A549 (cell line): Measurements from ENCODE around the gene ADGRG3. TPM values are rescaled to one million over a fixed set of nuclear protein-coding genes. Genes with fewer than 3 reads are reported as not detected.
A peak's percentile ranks its signal among the peaks of the same experiment; 100 is the strongest.

Source experiments
- ATAC-seq, 2 experiments: fragments of 200-7000 bp in 1 of 2; fragments of >200 bp in 1 of 2; cut with Nextera tagmentation in 1 of 2; cut with Tn5 transposase in 1 of 2; 3 replicates each; pipeline versions ENCODE4 v1.8.0 to v1.9.1; 2018 to 2020; ENCODE audit warnings: mild to moderate bottlenecking in 1 of 2, moderate library complexity in 1 of 2
- CTCF ChIA-PET: fragments of 300-600 bp; sonication (Branson Sonifier 250); formaldehyde crosslinking; extraction: SDS; loops from one replicate; lab custom pipeline; 2021; ENCODE audit warnings: antibody characterized with exemption, inconsistent platforms; lab: Yijun Ruan, JAX
- POLR2A ChIA-PET: fragments of 350-600 bp; formaldehyde crosslinking; extraction: SDS; loops from one replicate; lab custom pipeline; 2021; ENCODE audit warnings: antibody characterized with exemption, inconsistent platforms; lab: Yijun Ruan, JAX
- DNase-seq, 2 experiments: peaks; one replicate each; pipeline versions ENCODE4 v3.0.0 to v3.0.0-alpha.2; 2011 to 2016; ENCODE audit warnings: low read depth in 1 of 2, low spot score in 1 of 2
- FAIRE-seq: peaks from 2 replicates; lab custom pipeline; 2011; peaks lifted over from hg19 to GRCh38; lab: Jason Lieb, UNC
- H3K27ac ChIP-seq, 2 experiments: fragments of >200 bp; sonication (Bioruptor Twin); formaldehyde crosslinking; 3 replicates each; pipeline ENCODE4 v1.5.1; 2016 to 2017
- H3K4me1 ChIP-seq: fragments of >200 bp; sonication (Bioruptor Twin); formaldehyde crosslinking; 3 replicates; pipeline ENCODE4 v1.6.1; 2016
- H3K4me2 ChIP-seq: fragments of >200 bp; sonication (Bioruptor Twin); formaldehyde crosslinking; 3 replicates; pipeline ENCODE4 v1.6.1; 2016
- H3K4me3 ChIP-seq: fragments of >200 bp; sonication (Bioruptor Twin); formaldehyde crosslinking; 3 replicates; pipeline ENCODE4 v1.5.1; 2016
- H3K9me3 ChIP-seq: fragments of >200 bp; sonication (Bioruptor Twin); formaldehyde crosslinking; 3 replicates; pipeline ENCODE4 v1.6.1; 2016
- ATOH8 ChIP-seq: fragments of 250-450 bp; sonication (Bioruptor Pico); IDR thresholded peaks from 2 replicates; pipeline ENCODE4 v1.5.0; 2020; ENCODE audit warnings: low read depth, mild to moderate bottlenecking, moderate library complexity
- BCL3 ChIP-seq: fragments of >200 bp; sonication (Bioruptor Twin); formaldehyde crosslinking; IDR thresholded peaks from 3 replicates; pipeline ENCODE4 v1.6.1; 2016
- CHD2 ChIP-seq: fragments of 150-350 bp; IDR thresholded peaks from 2 replicates; pipeline ENCODE4 v1.6.1; 2014; ENCODE audit warnings: low read length; ENCODE audit not compliant: partially characterized antibody
- FOSB ChIP-seq: fragments of 250-450 bp; sonication (Bioruptor Pico); IDR thresholded peaks from 2 replicates; pipeline ENCODE4 v1.5.0; 2020; ENCODE audit warnings: mild to moderate bottlenecking, moderate library complexity
- HEYL ChIP-seq: fragments of 250-450 bp; sonication (Bioruptor Pico); IDR thresholded peaks from 2 replicates; pipeline ENCODE4 v1.8.0; 2021; ENCODE audit warnings: mild to moderate bottlenecking, moderate library complexity
- KDM1A ChIP-seq: fragments of 200-600 bp; sonication (generic); IDR thresholded peaks from 2 replicates; pipeline ENCODE4 v1.6.1; 2016; ENCODE audit warnings: low read depth, mild to moderate bottlenecking
- MAFK ChIP-seq: fragments of 450-650 bp; IDR thresholded peaks from 2 replicates; pipeline ENCODE4 v1.6.1; 2014; ENCODE audit not compliant: partially characterized antibody
- POLR2A ChIP-seq: IDR thresholded peaks from 2 replicates; pipeline ENCODE4 v1.6.1; 2012; ENCODE audit warnings: mild to moderate bottlenecking, low read length
- REST ChIP-seq: fragments of 200-600 bp; sonication (generic); IDR thresholded peaks from 2 replicates; pipeline ENCODE4 v1.6.1; 2016; ENCODE audit warnings: antibody characterized with exemption, mild to moderate bottlenecking, moderate library complexity
- RNF2 ChIP-seq: fragments of 200-600 bp; sonication (generic); IDR thresholded peaks from 2 replicates; pipeline ENCODE4 v1.6.1; 2016; ENCODE audit warnings: low read depth, mild to moderate bottlenecking, antibody characterized with exemption, moderate library complexity, borderline replicate concordance
- ZFP36 ChIP-seq: fragments of 450-650 bp; IDR thresholded peaks from 2 replicates; pipeline ENCODE4 v1.6.1; 2014; ENCODE audit warnings: borderline replicate concordance; ENCODE audit not compliant: partially characterized antibody
- ZNF302 ChIP-seq: fragments of 250-450 bp; sonication (Bioruptor Pico); IDR thresholded peaks from 2 replicates; pipeline ENCODE4 v1.9.0; 2021; ENCODE audit warnings: inconsistent platforms, mild to moderate bottlenecking, moderate library complexity
- WGBS: methylation state at CpG from one replicate; pipeline ENCODE4 v1.1.6; 2017; ENCODE audit errors: missing lambda C conversion rate; 5-methylcytosine and 5-hydroxymethylcytosine counted together
- polyA plus RNA-seq, 4 experiments: library from polyadenylated mRNA; depleted of rRNA in 3 of 4; stranded (reverse); fragments of >200 nt; fragmentation: RNase III in 1 of 4; extraction: RNeasy Plus Mini Kit Qiagen cat#74134 plus additional on column Dnase treatment in 1 of 4; gene quantifications; 2 replicates in 3 of 4; 3 replicates in 1 of 4; pipeline ENCODE4 v1.2.3, GENCODE V29; 2011 to 2017
- TF ChIP-seq, protein P1 (sequence below): fragments of 150-350 bp; IDR thresholded peaks from 2 replicates; pipeline ENCODE4 v1.6.1; 2014; ENCODE audit warnings: low read depth, mild to moderate bottlenecking, low read length
- TF ChIP-seq, protein P2 (sequence below): IDR thresholded peaks from 2 replicates; pipeline ENCODE4 v1.6.1; 2012; ENCODE audit warnings: low read depth, borderline replicate concordance
- TF ChIP-seq, protein P3 (sequence below): fragments of >200 bp; sonication (Bioruptor Twin); formaldehyde crosslinking; IDR thresholded peaks from 2 replicates; pipeline ENCODE4 v1.6.1; 2016

The ADGRG3 gene
- polyA plus RNA-seq, 2 of the 4 experiments (the other 2 are of a cell fraction) = 0.25 to 0.45 TPM

DNA sequence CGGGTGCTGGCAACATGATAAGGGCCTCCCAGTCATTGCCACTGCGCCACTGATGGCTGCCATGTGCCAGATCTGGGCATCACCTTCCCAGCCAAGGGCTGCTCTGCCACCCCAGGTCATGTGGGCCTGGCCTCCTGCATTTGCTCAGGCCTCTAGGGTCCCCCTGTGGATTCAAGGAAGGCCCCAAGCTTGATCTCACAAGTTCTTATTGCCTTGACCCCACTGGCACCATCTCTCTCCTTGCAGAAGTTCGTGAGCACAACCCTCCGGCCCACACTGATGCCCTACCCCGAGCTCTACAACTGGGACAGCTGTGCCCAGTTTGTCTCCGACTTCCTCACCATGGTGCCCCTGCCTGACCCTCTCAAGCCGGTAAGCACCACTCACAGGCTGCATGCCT is 31.8 kb downstream of the ADGRG3 start:
- DNase-seq = no peak
- Histone ChIP-seq H3K4me1 (peaks cover 13% of the 10 kb centered on the region), H3K27ac (no peak overlapping the region), H3K9me3 (no peaks in the 10 kb centered on the region), H3K4me2 (no peak overlapping the region), H3K4me3 (no peak overlapping the region)
- POLR2A ChIA-PET = no interaction called here
- FAIRE-seq = no peak
- 85% methylated on average over 7 of the region's 7 CpGs for WGBS
- TF ChIP-seq REST (no peak), HEYL (CRISPR knock-in tag) (no peak), ZNF302 (CRISPR knock-in tag) (no peak), FOSB (CRISPR knock-in tag) (no peak), ATOH8 (CRISPR knock-in tag) (no peak), MAFK (no peak), KDM1A (no peak), RNF2 (no peak), ZFP36 (no peak), BCL3 (no peak)
- TF ChIP-seq, protein P1, sequence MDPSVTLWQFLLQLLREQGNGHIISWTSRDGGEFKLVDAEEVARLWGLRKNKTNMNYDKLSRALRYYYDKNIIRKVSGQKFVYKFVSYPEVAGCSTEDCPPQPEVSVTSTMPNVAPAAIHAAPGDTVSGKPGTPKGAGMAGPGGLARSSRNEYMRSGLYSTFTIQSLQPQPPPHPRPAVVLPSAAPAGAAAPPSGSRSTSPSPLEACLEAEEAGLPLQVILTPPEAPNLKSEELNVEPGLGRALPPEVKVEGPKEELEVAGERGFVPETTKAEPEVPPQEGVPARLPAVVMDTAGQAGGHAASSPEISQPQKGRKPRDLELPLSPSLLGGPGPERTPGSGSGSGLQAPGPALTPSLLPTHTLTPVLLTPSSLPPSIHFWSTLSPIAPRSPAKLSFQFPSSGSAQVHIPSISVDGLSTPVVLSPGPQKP = no peak
- TF ChIP-seq, protein P2, sequence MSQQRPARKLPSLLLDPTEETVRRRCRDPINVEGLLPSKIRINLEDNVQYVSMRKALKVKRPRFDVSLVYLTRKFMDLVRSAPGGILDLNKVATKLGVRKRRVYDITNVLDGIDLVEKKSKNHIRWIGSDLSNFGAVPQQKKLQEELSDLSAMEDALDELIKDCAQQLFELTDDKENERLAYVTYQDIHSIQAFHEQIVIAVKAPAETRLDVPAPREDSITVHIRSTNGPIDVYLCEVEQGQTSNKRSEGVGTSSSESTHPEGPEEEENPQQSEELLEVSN = no peak
- CTCF ChIA-PET = interaction anchor here (2.1 to 4.4 kb wide), 4 partner anchors 13 to 123 kb away, joined by 6 to 19 read pairs (median 10); no protein-coding TSS in a partner anchor
- ATAC-seq = no peak

DNA sequence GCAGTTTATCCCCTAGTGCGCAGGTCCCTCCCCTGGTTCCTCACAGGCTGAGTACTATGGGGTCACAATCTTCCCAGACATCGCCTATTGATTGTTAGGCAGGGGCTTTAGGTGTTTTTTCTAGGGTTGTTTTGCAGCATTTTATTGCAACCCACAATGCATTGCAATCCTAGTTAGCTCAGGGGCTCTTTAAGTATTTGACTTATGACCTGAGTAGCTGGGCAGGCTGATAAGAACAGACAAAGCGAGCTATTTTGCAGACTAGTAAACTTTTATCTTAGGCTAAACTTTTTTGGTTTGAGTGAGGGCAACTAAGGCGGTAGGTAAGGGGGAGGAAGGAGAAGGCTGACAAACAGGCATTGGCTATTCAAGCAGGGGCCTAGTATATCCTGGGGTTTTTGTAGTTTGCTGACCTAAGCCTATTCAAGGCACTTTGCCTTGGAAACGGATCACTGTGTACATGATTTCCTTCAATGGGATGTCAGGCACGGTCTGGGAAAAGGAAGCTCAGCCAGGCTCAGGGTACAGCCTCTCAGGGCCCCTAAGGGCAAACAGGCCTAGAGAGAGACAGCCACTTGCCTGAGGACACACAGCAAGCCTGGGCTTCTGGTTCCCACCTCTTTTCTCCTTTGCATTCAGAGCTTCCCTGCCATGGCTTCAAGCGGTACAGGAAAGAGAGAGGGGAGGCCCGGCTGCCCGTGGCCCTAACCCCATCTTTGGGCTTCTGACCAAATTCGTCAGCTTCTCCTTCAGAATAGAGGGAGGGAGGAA is 32.9 kb downstream of the ADGRG3 start:
- no peak for DNase-seq
- FAIRE-seq = no peak
- Histone ChIP-seq H3K4me2 (no peak overlapping the region), H3K4me1 (peaks cover 13% of the 10 kb centered on the region), H3K27ac (no peak overlapping the region), H3K4me3 (no peak overlapping the region)
- ChIA-PET CTCF (interaction anchor here (0.9 to 4.4 kb wide), 4 partner anchors 12 to 124 kb away, joined by 4 to 19 read pairs (median 8); no protein-coding TSS in a partner anchor), POLR2A (no interaction called here)
- 80% methylated on average over 10 of the region's 10 CpGs for WGBS
- no peak for ATAC-seq
- peak; percentile 23 for TF ChIP-seq MAFK
- no peak for TF ChIP-seq CHD2
- TF ChIP-seq, protein P3, sequence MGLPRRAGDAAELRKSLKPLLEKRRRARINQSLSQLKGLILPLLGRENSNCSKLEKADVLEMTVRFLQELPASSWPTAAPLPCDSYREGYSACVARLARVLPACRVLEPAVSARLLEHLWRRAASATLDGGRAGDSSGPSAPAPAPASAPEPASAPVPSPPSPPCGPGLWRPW = no peak
- no peak for TF ChIP-seq POLR2A
- TF ChIP-seq, protein P1 = no peak
- TF ChIP-seq, all 56 proteins: peak for 1
- no peaks in the 10 kb centered on the region for H3K9me3 ChIP-seq
